ENCODE data around the gene BAX. TPM values are rescaled to one million over a fixed set of nuclear protein-coding genes. Genes with fewer than 3 reads are reported as not detected.

BAX gene
- total and polyA plus RNA-seq, 9 of the 15 experiments (the other 6 are each of a cell fraction or from before 2014, with no cell fraction given): 3.2 to 95.4 (median 44.5) TPM

DNA sequence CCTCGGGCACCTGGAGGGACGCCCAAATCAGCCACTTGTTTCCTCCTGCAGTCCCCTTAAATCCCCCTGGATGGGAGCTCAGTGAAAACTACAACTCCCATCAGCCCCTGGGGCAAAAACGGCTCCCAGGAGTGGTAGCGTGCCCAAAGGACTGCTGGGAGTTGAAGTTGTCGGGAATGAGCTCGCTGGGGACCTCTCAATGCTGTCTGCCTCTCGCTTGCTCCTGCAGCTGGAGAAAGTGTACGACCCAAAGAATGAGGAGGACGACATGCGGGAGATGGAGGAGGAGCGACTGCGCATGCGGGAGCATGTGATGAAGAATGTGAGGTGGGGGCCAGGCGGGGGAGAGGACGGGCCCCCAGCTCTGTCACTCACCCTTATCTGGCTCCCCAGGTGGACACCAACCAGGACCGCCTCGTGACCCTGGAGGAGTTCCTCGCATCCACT, 35.9 kb upstream of the BAX start (continued):
- no peak for TF ChIP-seq POLR2H (tag; IDR thresholded peaks at IDR 0.05; ENCODE audit: low read depth)
- no peak for TF ChIP-seq SP2 (IDR thresholded peaks at IDR 0.05; ENCODE audit: extremely low read depth, low read depth, low read length, poor library complexity, severe bottlenecking)
- TF ChIP-seq ZNF644 (tag; IDR thresholded peaks at IDR 0.05; ENCODE audit: low read depth): peak; percentile 90
- peak; percentile 54 for TF ChIP-seq POLR2G (IDR thresholded peaks at IDR 0.05; ENCODE audit: low read depth, low read length)
- peak; percentile 11 for TF ChIP-seq ASH1L (IDR thresholded peaks at IDR 0.05; ENCODE audit: borderline replicate concordance, low read depth, partially characterized antibody)
- peak; percentile 92 for TF ChIP-seq ZNF766 (CRISPR knock-in tag; conservative IDR thresholded peaks at IDR 0.05)
- TF ChIP-seq, protein P1, sequence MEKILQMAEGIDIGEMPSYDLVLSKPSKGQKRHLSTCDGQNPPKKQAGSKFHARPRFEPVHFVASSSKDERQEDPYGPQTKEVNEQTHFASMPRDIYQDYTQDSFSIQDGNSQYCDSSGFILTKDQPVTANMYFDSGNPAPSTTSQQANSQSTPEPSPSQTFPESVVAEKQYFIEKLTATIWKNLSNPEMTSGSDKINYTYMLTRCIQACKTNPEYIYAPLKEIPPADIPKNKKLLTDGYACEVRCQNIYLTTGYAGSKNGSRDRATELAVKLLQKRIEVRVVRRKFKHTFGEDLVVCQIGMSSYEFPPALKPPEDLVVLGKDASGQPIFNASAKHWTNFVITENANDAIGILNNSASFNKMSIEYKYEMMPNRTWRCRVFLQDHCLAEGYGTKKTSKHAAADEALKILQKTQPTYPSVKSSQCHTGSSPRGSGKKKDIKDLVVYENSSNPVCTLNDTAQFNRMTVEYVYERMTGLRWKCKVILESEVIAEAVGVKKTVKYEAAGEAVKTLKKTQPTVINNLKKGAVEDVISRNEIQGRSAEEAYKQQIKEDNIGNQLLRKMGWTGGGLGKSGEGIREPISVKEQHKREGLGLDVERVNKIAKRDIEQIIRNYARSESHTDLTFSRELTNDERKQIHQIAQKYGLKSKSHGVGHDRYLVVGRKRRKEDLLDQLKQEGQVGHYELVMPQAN (IDR thresholded peaks at IDR 0.05; ENCODE audit: borderline replicate concordance): no peak
- no peak for TF ChIP-seq GTF2F1 (IDR thresholded peaks at IDR 0.05; ENCODE audit: low read depth, low read length)
- 0 out of 2 replicates have a peak, but pooled peaks have one; percentile 43 for TF ChIP-seq MTA2 (IDR thresholded peaks at IDR 0.05; ENCODE audit: low read depth)
- peak; percentile 40; the same call in 1 of the 2 replicates for TF ChIP-seq FOXM1 (IDR thresholded peaks at IDR 0.05; ENCODE audit: low read depth)
- no peak for TF ChIP-seq FOXM1 (CRISPR knock-in tag; IDR thresholded peaks at IDR 0.05; ENCODE audit: low read depth)
- TF ChIP-seq, protein P2, sequence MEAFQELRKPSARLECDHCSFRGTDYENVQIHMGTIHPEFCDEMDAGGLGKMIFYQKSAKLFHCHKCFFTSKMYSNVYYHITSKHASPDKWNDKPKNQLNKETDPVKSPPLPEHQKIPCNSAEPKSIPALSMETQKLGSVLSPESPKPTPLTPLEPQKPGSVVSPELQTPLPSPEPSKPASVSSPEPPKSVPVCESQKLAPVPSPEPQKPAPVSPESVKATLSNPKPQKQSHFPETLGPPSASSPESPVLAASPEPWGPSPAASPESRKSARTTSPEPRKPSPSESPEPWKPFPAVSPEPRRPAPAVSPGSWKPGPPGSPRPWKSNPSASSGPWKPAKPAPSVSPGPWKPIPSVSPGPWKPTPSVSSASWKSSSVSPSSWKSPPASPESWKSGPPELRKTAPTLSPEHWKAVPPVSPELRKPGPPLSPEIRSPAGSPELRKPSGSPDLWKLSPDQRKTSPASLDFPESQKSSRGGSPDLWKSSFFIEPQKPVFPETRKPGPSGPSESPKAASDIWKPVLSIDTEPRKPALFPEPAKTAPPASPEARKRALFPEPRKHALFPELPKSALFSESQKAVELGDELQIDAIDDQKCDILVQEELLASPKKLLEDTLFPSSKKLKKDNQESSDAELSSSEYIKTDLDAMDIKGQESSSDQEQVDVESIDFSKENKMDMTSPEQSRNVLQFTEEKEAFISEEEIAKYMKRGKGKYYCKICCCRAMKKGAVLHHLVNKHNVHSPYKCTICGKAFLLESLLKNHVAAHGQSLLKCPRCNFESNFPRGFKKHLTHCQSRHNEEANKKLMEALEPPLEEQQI (IDR thresholded peaks at IDR 0.05): no peak
- peak; percentile 95 for TF ChIP-seq ETS1 (conservative IDR thresholded peaks at IDR 0.05; ENCODE audit: control insufficient read depth, low read depth, low read length)
- peak; percentile 78 for TF ChIP-seq CREM (IDR thresholded peaks at IDR 0.05; ENCODE audit: low read depth)
- TF ChIP-seq TRIM25 (IDR thresholded peaks at IDR 0.05; ENCODE audit: borderline replicate concordance): no peak
- TF ChIP-seq C11orf30 (IDR thresholded peaks at IDR 0.05; ENCODE audit: low read depth): no peak
- peak; percentile 56 for TF ChIP-seq L3MBTL2 (IDR thresholded peaks at IDR 0.05)
- peak; percentile 67 for TF ChIP-seq CBFA2T3 (IDR thresholded peaks at IDR 0.05)
